GM23338 (cell line): ENCODE data around the gene SRMS. TPM values are rescaled to one million over a fixed set of nuclear protein-coding genes. Genes with fewer than 3 reads are reported as not detected.

Experiments
- ATAC-seq: fragments of 200-7000 bp; cut with Tn5 transposase; 3 replicates; pipeline ENCODE4 v1.9.1; 2020
- DNase-seq: peaks from one replicate; pipeline ENCODE4 v3.0.0-alpha.2; 2015; ENCODE audit warnings: low spot score
- H2AFZ ChIP-seq: fragments of 200-600 bp; sonication (generic); 2 replicates; pipeline ENCODE4 v1.8.0; 2016; ENCODE audit warnings: antibody characterized with exemption, mild to moderate bottlenecking, moderate library complexity
- H3F3A ChIP-seq: fragments of 200-600 bp; sonication (generic); replicated peaks from 2 replicates; pipeline ENCODE4 v1.8.0; 2017; ENCODE audit warnings: antibody characterized with exemption, mixed run types, low read depth
- H3K27ac ChIP-seq: fragments of 200-600 bp; sonication (generic); 2 replicates; pipeline ENCODE4 v1.6.1; 2016; ENCODE audit warnings: low read depth
- H3K27me3 ChIP-seq: fragments of 200-600 bp; sonication (generic); 2 replicates; pipeline ENCODE4 v1.8.0; 2016; ENCODE audit warnings: mild to moderate bottlenecking, mixed run types, moderate library complexity; ENCODE audit not compliant: insufficient read depth
- H3K36me3 ChIP-seq: fragments of 200-600 bp; sonication (generic); 2 replicates; pipeline ENCODE4 v1.8.0; 2016; ENCODE audit warnings: mild to moderate bottlenecking; ENCODE audit not compliant: insufficient read depth
- H3K4me1 ChIP-seq: fragments of 200-600 bp; sonication (generic); 2 replicates; pipeline ENCODE4 v1.8.0; 2016; ENCODE audit warnings: mild to moderate bottlenecking, moderate library complexity; ENCODE audit not compliant: insufficient read depth
- H3K4me2 ChIP-seq: fragments of 200-600 bp; sonication (generic); 2 replicates; pipeline ENCODE4 v1.7.1; 2017; ENCODE audit warnings: mixed run types
- H3K4me3 ChIP-seq: fragments of 200-600 bp; sonication (generic); 2 replicates; pipeline ENCODE4 v1.6.1; 2016; ENCODE audit warnings: mixed run types
- H3K79me2 ChIP-seq: fragments of 200-600 bp; sonication (generic); replicated peaks from 2 replicates; pipeline ENCODE4 v1.8.0; 2017; ENCODE audit warnings: mild to moderate bottlenecking; ENCODE audit not compliant: insufficient read depth
- H3K9me2 ChIP-seq: fragments of 200-600 bp; sonication (generic); 2 replicates; pipeline ENCODE4 v1.8.0; 2017; ENCODE audit not compliant: insufficient read depth
- H4K20me1 ChIP-seq: fragments of 200-600 bp; sonication (generic); replicated peaks from 2 replicates; pipeline ENCODE4 v1.8.0; 2017; ENCODE audit warnings: mild to moderate bottlenecking; ENCODE audit not compliant: insufficient read depth
- H3K27ac Mint-ChIP-seq: 2 replicates; pipeline ENCODE4 v1.8.0; 2020; ENCODE audit warnings: inconsistent platforms, mild to moderate bottlenecking, moderate library complexity, mixed read lengths
- H3K27me3 Mint-ChIP-seq: 3 replicates; pipeline ENCODE4 v1.8.0; 2022; ENCODE audit warnings: low read depth, mild to moderate bottlenecking, moderate library complexity, mixed read lengths, inconsistent platforms; ENCODE audit not compliant: insufficient read depth, poor library complexity
- H3K36me3 Mint-ChIP-seq: 3 replicates; pipeline ENCODE4 v1.8.0; 2021; ENCODE audit warnings: low read depth, mild to moderate bottlenecking, inconsistent platforms, moderate library complexity, mixed read lengths
- H3K4me1 Mint-ChIP-seq: 3 replicates; pipeline ENCODE4 v1.8.0; 2020; ENCODE audit warnings: mild to moderate bottlenecking, inconsistent platforms, mixed read lengths
- H3K4me3 Mint-ChIP-seq: 3 replicates; pipeline ENCODE4 v1.8.0; 2021; ENCODE audit warnings: moderate library complexity, mild to moderate bottlenecking, inconsistent platforms, mixed read lengths
- H3K9me3 Mint-ChIP-seq: 3 replicates; pipeline ENCODE4 v1.8.0; 2020; ENCODE audit warnings: moderate library complexity, mild to moderate bottlenecking, inconsistent platforms, mixed read lengths
- CREB1 ChIP-seq: fragments of 250-450 bp; sonication (Bioruptor Pico); IDR thresholded peaks from 2 replicates; pipeline ENCODE4 v1.5.0; 2020; ENCODE audit warnings: low read depth, mild to moderate bottlenecking, moderate library complexity
- CTCF ChIP-seq, 2 experiments: fragments of 200-600 bp in 1 of 2; sonication (generic) in 1 of 2; conservative IDR thresholded peaks; 2 replicates each; pipeline versions ENCODE4 v1.5.1 to v1.6.1; 2016 to 2017; ENCODE audit warnings: antibody characterized with exemption in 2 of 2, low read depth in 2 of 2, mild to moderate bottlenecking in 2 of 2, moderate library complexity in 1 of 2
- ETS1 ChIP-seq: IDR thresholded peaks from 2 replicates; pipeline ENCODE4 v1.6.1; 2016; ENCODE audit warnings: antibody characterized with exemption
- EZH2 ChIP-seq: fragments of 200-600 bp; sonication (generic); IDR thresholded peaks from one replicate; pipeline ENCODE4 v1.8.0; 2017; ENCODE audit warnings: antibody characterized with exemption, mild to moderate bottlenecking, low read depth; ENCODE audit not compliant: unreplicated experiment
- EZH2phosphoT487 ChIP-seq: fragments of 200-600 bp; sonication (generic); IDR thresholded peaks from one replicate; pipeline ENCODE4 v1.8.1; 2018; ENCODE audit warnings: antibody characterized with exemption; ENCODE audit not compliant: unreplicated experiment
- JUNB ChIP-seq: IDR thresholded peaks from one replicate; pipeline ENCODE4 v1.6.1; 2016; ENCODE audit warnings: antibody characterized with exemption; ENCODE audit not compliant: unreplicated experiment
- NANOG ChIP-seq: IDR thresholded peaks from 2 replicates; pipeline ENCODE4 v1.6.1; 2016; ENCODE audit warnings: antibody characterized with exemption, borderline replicate concordance
- POLR2AphosphoS5 ChIP-seq: IDR thresholded peaks from 2 replicates; pipeline ENCODE4 v1.6.1; 2016; ENCODE audit warnings: antibody characterized with exemption, low read depth
- REST ChIP-seq: IDR thresholded peaks from one replicate; pipeline ENCODE4 v1.6.1; 2018; ENCODE audit warnings: antibody characterized with exemption; ENCODE audit not compliant: unreplicated experiment
- STAT1 ChIP-seq: IDR thresholded peaks from one replicate; pipeline ENCODE4 v1.6.1; 2016; ENCODE audit warnings: antibody characterized with exemption; ENCODE audit not compliant: unreplicated experiment
- ZNF114 ChIP-seq: fragments of 250-450 bp; sonication (Bioruptor Pico); IDR thresholded peaks from 2 replicates; pipeline ENCODE4 v1.5.0; 2020; ENCODE audit warnings: mild to moderate bottlenecking, moderate library complexity
- ZNF331 ChIP-seq: fragments of 250-450 bp; sonication (Bioruptor Pico); IDR thresholded peaks from 2 replicates; pipeline ENCODE4 v1.5.0; 2020; ENCODE audit warnings: low read depth, mild to moderate bottlenecking, moderate library complexity
- ZNF462 ChIP-seq: fragments of 250-450 bp; sonication (Bioruptor Pico); IDR thresholded peaks from 2 replicates; pipeline ENCODE4 v1.5.0; 2020; ENCODE audit warnings: mild to moderate bottlenecking, moderate library complexity
- polyA plus RNA-seq: library from polyadenylated mRNA; unstranded; fragments of >200 nt; fragmentation: Nextera tagmentation; extraction: Ambion mirVana; gene quantifications from 2 replicates; pipeline ENCODE4 v1.2.1, GENCODE V29; 2016
- total RNA-seq: library from RNA; depleted of rRNA; stranded (reverse); fragments of >200 nt; shearing (Covaris generic); gene quantifications from 2 replicates; pipeline ENCODE4 v1.2.3, GENCODE V29; 2014

The SRMS gene
- total and polyA plus RNA-seq, 2 experiments from 2014 or later: 0.23 to 0.59 TPM

GRCh38 chr20:63497946-63498935 is 49.3 kb downstream of the SRMS start:
- no peaks in the 10 kb centered on the region for H3K9me3 Mint-ChIP-seq
- peaks cover 36% of the 10 kb centered on the region for H3K27me3 ChIP-seq
- no peak overlapping the region for H2AFZ ChIP-seq
- H3K4me2 ChIP-seq: peak overlapping the region; percentile 76
- H3K79me2 ChIP-seq: no peaks in the 10 kb centered on the region
- peak overlapping the region; percentile 56 for H3K4me3 ChIP-seq
- H3K9me2 ChIP-seq: no peaks in the 10 kb centered on the region
- H3K27me3 Mint-ChIP-seq: peaks cover 28% of the 10 kb centered on the region
- H3K4me1 ChIP-seq: peaks cover 20% of the 10 kb centered on the region
- no peaks in the 10 kb centered on the region for H3K36me3 Mint-ChIP-seq
- H3K27ac Mint-ChIP-seq: no peak overlapping the region
- peak overlapping the region; percentile 69 for H3K4me3 Mint-ChIP-seq
- no peaks in the 10 kb centered on the region for H4K20me1 ChIP-seq
- TF ChIP-seq ETS1 (no peak), CREB1 (no peak), NANOG (no peak), EZH2phosphoT487 (no peak), ZNF331 (no peak), ZNF462 (CRISPR knock-in tag) (no peak), CTCF (conservative IDR thresholded peaks at IDR 0.05; ENCODE audit: low read depth in 2 of 2) (no peak), EZH2 (no peak), ZNF114 (CRISPR knock-in tag) (no peak), STAT1 (no peak), REST (no peak), POLR2AphosphoS5 (no peak), JUNB (no peak)
- DNase-seq (no peak), ATAC-seq (peak; percentile 10)
- H3K4me1 Mint-ChIP-seq: peaks cover 5% of the 10 kb centered on the region; the same call in 2 of the 3 replicates
- no peak overlapping the region for H3K27ac ChIP-seq
- H3F3A ChIP-seq: no peaks in the 10 kb centered on the region
- no peaks in the 10 kb centered on the region for H3K36me3 ChIP-seq
